ENCODE results near the gene RRP15.

The RRP15 gene

GRCh38 chr1:218384581-218384993 lies 99.5 kb downstream of the RRP15 start:
- no peak for DNase-seq (ENCODE audit: low read depth, low spot score)
